SK-N-SH treated with all-trans-retinoic acid at 6 μM for 48 hours (cell line): Measurements from ENCODE around the gene PAXX.

ENCODE experiments used
- ATAC-seq: fragments of 200-7000 bp; cut with Tn5 transposase; 3 replicates; pipeline ENCODE4 v1.9.1; 2020; ENCODE audit warnings: mild to moderate bottlenecking, moderate library complexity
- ARNTL ChIP-seq: fragments of 450-650 bp; formaldehyde crosslinking; IDR thresholded peaks from 2 replicates; pipeline ENCODE4 v1.5.0; 2020; ENCODE audit warnings: low read depth, mild to moderate bottlenecking, moderate library complexity, borderline replicate concordance
- BACH2 ChIP-seq: fragments of 250-450 bp; sonication (Bioruptor Pico); IDR thresholded peaks from 2 replicates; pipeline ENCODE4 v1.9.0; 2021; ENCODE audit warnings: mild to moderate bottlenecking, borderline replicate concordance
- CREB5 ChIP-seq: fragments of 250-450 bp; sonication (Bioruptor Pico); IDR thresholded peaks from 2 replicates; pipeline ENCODE4 v1.5.1; 2020; ENCODE audit warnings: low read depth, mild to moderate bottlenecking, moderate library complexity
- CSDC2 ChIP-seq: fragments of 250-450 bp; sonication (Bioruptor Pico); IDR thresholded peaks from 2 replicates; pipeline ENCODE4 v1.5.0; 2020; ENCODE audit warnings: mild to moderate bottlenecking, moderate library complexity
- CSRNP3 ChIP-seq: fragments of 250-450 bp; sonication (Bioruptor Pico); IDR thresholded peaks from 2 replicates; pipeline ENCODE4 v1.5.1; 2021; ENCODE audit warnings: mild to moderate bottlenecking, moderate library complexity
- ESRRG ChIP-seq: fragments of 250-450 bp; sonication (Bioruptor Pico); IDR thresholded peaks from 2 replicates; pipeline ENCODE4 v1.6.1; 2021; ENCODE audit warnings: mild to moderate bottlenecking
- GLIS3 ChIP-seq: fragments of 250-450 bp; sonication (Bioruptor Pico); IDR thresholded peaks from 2 replicates; pipeline ENCODE4 v1.5.0; 2020; ENCODE audit warnings: mild to moderate bottlenecking, moderate library complexity
- ISL1 ChIP-seq: fragments of 250-450 bp; sonication (Bioruptor Pico); IDR thresholded peaks from 2 replicates; pipeline ENCODE4 v2.1.2; 2022; ENCODE audit warnings: mild to moderate bottlenecking, moderate library complexity
- OSR1 ChIP-seq: fragments of 250-450 bp; sonication (Bioruptor Pico); IDR thresholded peaks from 2 replicates; pipeline ENCODE4 v1.8.0; 2022; ENCODE audit warnings: moderate library complexity, mild to moderate bottlenecking, inconsistent platforms
- PATZ1 ChIP-seq: fragments of 250-450 bp; sonication (Bioruptor Pico); IDR thresholded peaks from 2 replicates; pipeline ENCODE4 v1.8.0; 2020; ENCODE audit warnings: mild to moderate bottlenecking, moderate library complexity, borderline replicate concordance
- PPARA ChIP-seq: fragments of 250-450 bp; sonication (Bioruptor Pico); IDR thresholded peaks from 2 replicates; pipeline ENCODE4 v1.5.0; 2020; ENCODE audit warnings: mild to moderate bottlenecking, borderline replicate concordance
- RARB ChIP-seq: fragments of 250-450 bp; sonication (Bioruptor Pico); IDR thresholded peaks from 2 replicates; pipeline ENCODE4 v1.8.0; 2021; ENCODE audit warnings: mild to moderate bottlenecking, moderate library complexity
- SNAI2 ChIP-seq: fragments of 250-450 bp; sonication (Bioruptor Pico); IDR thresholded peaks from 2 replicates; pipeline ENCODE4 v1.5.0; 2020; ENCODE audit warnings: mild to moderate bottlenecking, moderate library complexity
- TCF4 ChIP-seq: fragments of 250-450 bp; sonication (Bioruptor Pico); IDR thresholded peaks from 2 replicates; pipeline ENCODE4 v1.8.0; 2021; ENCODE audit warnings: mild to moderate bottlenecking, moderate library complexity, borderline replicate concordance
- TOX ChIP-seq: fragments of 250-450 bp; sonication (Bioruptor Pico); IDR thresholded peaks from 2 replicates; pipeline ENCODE4 v1.8.0; 2021; ENCODE audit warnings: mild to moderate bottlenecking, moderate library complexity, borderline replicate concordance
- TSHZ2 ChIP-seq: fragments of 250-450 bp; sonication (Bioruptor Pico); IDR thresholded peaks from 2 replicates; pipeline ENCODE4 v1.5.0; 2020; ENCODE audit warnings: mild to moderate bottlenecking, moderate library complexity
- ZC3H10 ChIP-seq: fragments of 250-450 bp; sonication (Bioruptor Pico); IDR thresholded peaks from 2 replicates; pipeline ENCODE4 v1.5.1; 2021; ENCODE audit warnings: mild to moderate bottlenecking, moderate library complexity
- ZFP3 ChIP-seq: fragments of 250-450 bp; sonication (Bioruptor Pico); IDR thresholded peaks from 2 replicates; pipeline ENCODE4 v1.5.0; 2020; ENCODE audit warnings: mild to moderate bottlenecking, moderate library complexity
- ZFP30 ChIP-seq: fragments of 450-650 bp; formaldehyde crosslinking; IDR thresholded peaks from 2 replicates; pipeline ENCODE4 v1.5.0; 2022; ENCODE audit warnings: mild to moderate bottlenecking, moderate library complexity
- ZNF565 ChIP-seq: fragments of 450-650 bp; formaldehyde crosslinking; conservative IDR thresholded peaks from 2 replicates; pipeline ENCODE4 v1.5.0; 2020; ENCODE audit warnings: low read depth, mild to moderate bottlenecking, moderate library complexity
- ZNF70 ChIP-seq: fragments of 450-650 bp; formaldehyde crosslinking; IDR thresholded peaks from 2 replicates; pipeline ENCODE4 v1.5.0; 2020; ENCODE audit warnings: mild to moderate bottlenecking, moderate library complexity
- ZNF8 ChIP-seq: fragments of 450-650 bp; formaldehyde crosslinking; IDR thresholded peaks from 2 replicates; pipeline ENCODE4 v1.5.0; 2020; ENCODE audit warnings: mild to moderate bottlenecking, moderate library complexity

PAXX gene

DNA sequence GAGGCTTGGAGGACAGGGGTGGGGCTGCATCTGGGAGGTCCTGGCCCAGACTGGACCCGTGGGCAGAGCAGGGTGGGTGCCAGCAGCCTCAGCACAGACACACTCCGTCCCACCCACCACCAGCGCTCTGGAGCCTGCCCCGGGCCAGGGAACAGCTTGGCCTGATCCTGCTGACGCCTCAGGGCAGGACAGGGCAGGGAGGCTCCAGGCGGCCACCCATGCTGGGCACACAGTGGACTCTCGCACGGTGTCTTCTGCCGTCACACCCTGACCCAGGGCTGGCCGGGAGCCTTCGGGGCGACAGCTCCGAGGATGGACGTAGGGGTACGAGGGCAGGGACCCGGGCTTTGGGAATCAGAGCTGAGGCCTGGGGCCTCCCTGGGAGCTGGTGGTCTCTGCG lies 23.1 kb upstream of the PAXX start:
- TF ChIP-seq CSRNP3 (CRISPR knock-in tag): no peak
- no peak for TF ChIP-seq ZNF70 (CRISPR knock-in tag)
- no peak for TF ChIP-seq TCF4 (CRISPR knock-in tag)
- no peak for TF ChIP-seq BACH2 (CRISPR knock-in tag)
- TF ChIP-seq CREB5 (CRISPR knock-in tag): no peak
- TF ChIP-seq GLIS3 (CRISPR knock-in tag): no peak
- no peak for TF ChIP-seq ARNTL
- TF ChIP-seq CSDC2 (CRISPR knock-in tag): no peak
- no peak for TF ChIP-seq ESRRG (CRISPR knock-in tag)
- TF ChIP-seq SNAI2 (CRISPR knock-in tag): no peak
- no peak for TF ChIP-seq ZC3H10 (CRISPR knock-in tag)
- no peak for TF ChIP-seq ZNF8 (CRISPR knock-in tag)
- TF ChIP-seq TSHZ2: no peak
- TF ChIP-seq PPARA (CRISPR knock-in tag): no peak
- no peak for TF ChIP-seq OSR1 (CRISPR knock-in tag)
- no peak for TF ChIP-seq ZNF565 (CRISPR knock-in tag)
- no peak for ATAC-seq

GRCh38 chr9:136969774-136970173 lies 22.4 kb upstream of the PAXX start:
- no peak for TF ChIP-seq PPARA (CRISPR knock-in tag)
- TF ChIP-seq ZFP30 (CRISPR knock-in tag): no peak
- no peak for TF ChIP-seq BACH2 (CRISPR knock-in tag)
- TF ChIP-seq TSHZ2: no peak
- no peak for TF ChIP-seq RARB (CRISPR knock-in tag)
- TF ChIP-seq TOX: no peak
- no peak for TF ChIP-seq ESRRG (CRISPR knock-in tag)
- TF ChIP-seq, all 23 proteins: peak for 0
- no peak for ATAC-seq

- TF ChIP-seq BACH2 (CRISPR knock-in tag) (no peak), CSRNP3 (CRISPR knock-in tag) (no peak), ZNF565 (CRISPR knock-in tag) (no peak), OSR1 (CRISPR knock-in tag) (no peak)
- no peak for ATAC-seq
These were observed 21.9 kb upstream of the PAXX start for GRCh38 chr9:136970361-136970760.

GRCh38 chr9:136971746-136972145 lies 20.5 kb upstream of the PAXX start:
- ATAC-seq: no peak
- TF ChIP-seq GLIS3 (CRISPR knock-in tag) (no peak), CSDC2 (CRISPR knock-in tag) (no peak), ISL1 (CRISPR knock-in tag) (no peak), PATZ1 (CRISPR knock-in tag) (no peak), TSHZ2 (no peak), BACH2 (CRISPR knock-in tag) (no peak), ZFP3 (CRISPR knock-in tag) (no peak), ZNF70 (CRISPR knock-in tag) (no peak), RARB (CRISPR knock-in tag) (no peak), ZC3H10 (CRISPR knock-in tag) (no peak)
